CD4-positive, CD25-positive, alpha-beta regulatory T cell (primary cell): Measurements from ENCODE around the gene DDX20. TPM values are rescaled to one million over a fixed set of nuclear protein-coding genes. Genes with fewer than 3 reads are reported as not detected.

ENCODE experiments used
- ATAC-seq, 2 donors: fragments of 150-1000 bp; cut with Tn5 transposase; one replicate each; pipeline ENCODE4 v1.10.0; 2021; ENCODE audit warnings: low read depth in 2 of 2, moderate number of reproducible peaks in 2 of 2, moderate library complexity in 1 of 2
- DNase-seq, 3 donors: peaks; one replicate each; pipeline versions ENCODE4 v3.0.0 to v3.0.0-alpha.2; 2012 to 2022; ENCODE audit warnings: mixed read lengths in 1 of 3
- H3K27ac ChIP-seq: one replicate; pipeline ENCODE4 v1.7.0; 2013; ENCODE audit warnings: mild to moderate bottlenecking, low read length; ENCODE audit not compliant: insufficient read depth, poor library complexity, severe bottlenecking
- H3K27me3 ChIP-seq: one replicate; pipeline ENCODE4 v1.7.0; 2013; ENCODE audit warnings: low read length; ENCODE audit not compliant: control insufficient read depth, insufficient read depth
- H3K36me3 ChIP-seq: one replicate; pipeline ENCODE4 v1.7.0; 2013; ENCODE audit warnings: mild to moderate bottlenecking, low read length, moderate library complexity; ENCODE audit not compliant: control insufficient read depth, insufficient read depth
- H3K4me1 ChIP-seq: 2 replicates; pipeline ENCODE4 v1.7.0; 2013; ENCODE audit warnings: mild to moderate bottlenecking, low read length; ENCODE audit not compliant: insufficient read depth, control insufficient read depth, poor library complexity, severe bottlenecking
- H3K4me3 ChIP-seq: one replicate; pipeline ENCODE4 v1.7.0; 2013; ENCODE audit warnings: low read depth, mild to moderate bottlenecking, low read length, moderate library complexity
- H3K9me3 ChIP-seq, 2 experiments: 1 replicate in 1 of 2; 2 replicates in 1 of 2; pipeline ENCODE4 v1.7.0; 2013; ENCODE audit warnings: low read length in 2 of 2, mild to moderate bottlenecking in 1 of 2, moderate library complexity in 1 of 2; ENCODE audit not compliant: control insufficient read depth in 2 of 2
- H3K27ac Mint-ChIP-seq, 3 donors: one replicate each; pipeline ENCODE4 v1.8.0; 2020 to 2022; ENCODE audit warnings: mild to moderate bottlenecking in 3 of 3, mixed read lengths in 3 of 3, moderate library complexity in 2 of 3
- H3K27me3 Mint-ChIP-seq: one replicate; pipeline ENCODE4 v1.8.0; 2022; ENCODE audit warnings: mild to moderate bottlenecking, mixed read lengths
- H3K36me3 Mint-ChIP-seq: one replicate; pipeline ENCODE4 v1.8.0; 2020; ENCODE audit warnings: mixed read lengths
- H3K4me1 Mint-ChIP-seq, 4 donors: one replicate each; pipeline ENCODE4 v1.8.0; 2020 to 2022; ENCODE audit warnings: mixed read lengths in 4 of 4, mild to moderate bottlenecking in 1 of 4
- H3K4me3 Mint-ChIP-seq, 4 donors: one replicate each; pipeline ENCODE4 v1.8.0; 2020 to 2022; ENCODE audit warnings: mild to moderate bottlenecking in 4 of 4, mixed read lengths in 4 of 4, moderate library complexity in 3 of 4
- H3K9me3 Mint-ChIP-seq, 7 donors: one replicate each; pipeline ENCODE4 v1.8.0; 2020 to 2022; ENCODE audit warnings: mixed read lengths in 7 of 7, mild to moderate bottlenecking in 3 of 7, moderate library complexity in 2 of 7
- polyA plus RNA-seq, 4 donors: library from polyadenylated mRNA; unstranded; fragments of 300-500 nt; fragmentation: Illumina TruSeq; gene quantifications; one replicate each; pipeline ENCODE4 v1.2.3, GENCODE V29; 2021
- total RNA-seq: library from RNA; stranded (reverse); gene quantifications from one replicate; pipeline ENCODE4 v1.2.3, GENCODE V29; 2022

Gene DDX20
- total RNA-seq (16.0 TPM), polyA plus RNA-seq (10 to 100 TPM in 3 of 4 donors, 1 to 10 TPM in 1; 9.6 to 18.8 (median 14.8) TPM)

GRCh38 chr1:111755331-111756123, at the start of gene DDX20:
DDX20 (plus strand) TSS chr1:111755901; CDS start chr1:111755925, 24 bp downstream.
- Mint-ChIP-seq H3K27me3 (peaks cover 4% of the 10 kb centered on the region), H3K27ac (peak within 1 kb of the TSS; percentile 99 to 100 (median 99)), H3K4me3 (peak within 1 kb of the TSS; percentile 88 to 100 (median 99)), H3K36me3 (peaks cover 16% of the 10 kb centered on the region), H3K9me3 (no peaks in the 10 kb centered on the region), H3K4me1 (peaks cover 18 to 58% (median 35%) of the 10 kb centered on the region in 4 donors)
- H3K36me3 ChIP-seq = peaks cover 19% of the 10 kb centered on the region
- H3K9me3 ChIP-seq = no peaks in the 10 kb centered on the region
- DNase-seq (peak; percentile 92 to 96 (median 95)), ATAC-seq (peak; percentile 89 to 92)
- no peaks in the 10 kb centered on the region for H3K27me3 ChIP-seq
- H3K4me3 ChIP-seq = peak within 1 kb of the TSS; percentile 96
- H3K4me1 ChIP-seq = peaks cover 29% of the 10 kb centered on the region
- peak within 1 kb of the TSS; percentile 95 for H3K27ac ChIP-seq

GRCh38 chr1:111706921-111707320, 48.8 kb upstream of the DDX20 start:
- Histone ChIP-seq H3K9me3 (no peaks in the 10 kb centered on the region), H3K27ac (no peak overlapping the region), H3K27me3 (no peaks in the 10 kb centered on the region), H3K4me3 (no peak overlapping the region), H3K36me3 (peaks cover 92% of the 10 kb centered on the region), H3K4me1 (no peaks in the 10 kb centered on the region)
- Mint-ChIP-seq H3K27me3 (no peaks in the 10 kb centered on the region), H3K4me1 (peaks cover 12 to 24% (median 18%) of the 10 kb centered on the region in 4 donors), H3K36me3 (peaks cover 31% of the 10 kb centered on the region), H3K4me3 (no peak overlapping the region), H3K27ac (no peak overlapping the region), H3K9me3 (no peaks in the 10 kb centered on the region)
- DNase-seq (no peak), ATAC-seq (no peak)

DNA sequence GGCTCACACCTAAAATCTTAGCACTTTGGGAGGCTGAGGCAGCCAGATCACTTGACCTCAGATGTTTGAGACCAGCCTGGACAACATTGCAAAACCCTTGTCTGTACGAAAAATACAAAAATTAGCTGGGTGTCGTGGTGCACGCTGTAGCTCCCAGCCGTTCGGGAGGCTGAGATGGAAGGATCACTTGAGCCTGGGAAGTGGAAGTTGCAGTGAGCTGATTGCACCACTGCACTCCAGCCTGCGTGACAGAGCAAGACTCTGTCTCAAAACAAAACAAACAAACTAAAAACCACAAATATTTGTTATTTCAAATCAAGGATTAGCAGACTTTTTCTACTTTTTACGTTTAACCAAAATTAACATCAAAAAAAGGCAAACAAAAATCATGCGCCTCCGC, 47.8 kb upstream of the DDX20 start:
- H3K4me1 Mint-ChIP-seq = peaks cover 12 to 24% (median 18%) of the 10 kb centered on the region in 4 donors
- no peak overlapping the region for H3K4me3 Mint-ChIP-seq
- Histone ChIP-seq H3K27ac (no peak overlapping the region), H3K4me1 (no peaks in the 10 kb centered on the region), H3K27me3 (no peaks in the 10 kb centered on the region), H3K36me3 (peaks cover 91% of the 10 kb centered on the region), H3K9me3 (no peaks in the 10 kb centered on the region), H3K4me3 (no peak overlapping the region)
- peaks cover 27% of the 10 kb centered on the region for H3K36me3 Mint-ChIP-seq
- H3K9me3 Mint-ChIP-seq = no peaks in the 10 kb centered on the region
- peak overlapping the region; percentile 32 to 84 (median 81) for H3K27ac Mint-ChIP-seq
- no peaks in the 10 kb centered on the region for H3K27me3 Mint-ChIP-seq
- DNase-seq (no peak), ATAC-seq (no peak)

DNA sequence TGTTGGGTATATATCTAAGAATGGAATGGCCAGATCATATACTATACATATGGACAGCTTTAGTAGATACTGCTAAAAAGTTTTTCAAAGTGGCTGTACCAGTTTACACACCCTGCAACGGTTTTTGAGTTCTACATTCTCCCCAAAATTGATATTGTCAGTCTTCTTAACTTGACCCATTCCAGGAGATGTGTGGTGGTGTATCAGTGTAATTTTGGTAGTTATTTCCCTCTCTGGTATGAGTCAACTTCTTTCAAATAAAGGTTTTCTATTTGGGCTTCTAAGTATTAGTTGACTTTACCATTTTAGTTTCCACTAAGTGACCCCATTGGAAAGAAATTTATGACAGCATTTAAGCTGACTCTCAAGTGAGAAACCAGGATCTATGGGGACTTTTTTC, 45.7 kb upstream of the DDX20 start:
- H3K27me3 Mint-ChIP-seq = no peaks in the 10 kb centered on the region
- no peaks in the 10 kb centered on the region for H3K9me3 ChIP-seq
- H3K27ac ChIP-seq = no peak overlapping the region
- peak overlapping the region in 2 of 3 donors; percentile 2 to 81 for H3K27ac Mint-ChIP-seq
- H3K4me3 ChIP-seq = no peak overlapping the region
- peaks cover 76% of the 10 kb centered on the region for H3K36me3 ChIP-seq
- no peaks in the 10 kb centered on the region for H3K4me1 ChIP-seq
- H3K4me1 Mint-ChIP-seq = peaks cover 14 to 36% (median 20%) of the 10 kb centered on the region in 4 donors
- no peaks in the 10 kb centered on the region for H3K27me3 ChIP-seq
- peaks cover 17% of the 10 kb centered on the region for H3K36me3 Mint-ChIP-seq
- DNase-seq = no peak
- no peaks in the 10 kb centered on the region for H3K9me3 Mint-ChIP-seq
- H3K4me3 Mint-ChIP-seq = no peak overlapping the region
- no peak for ATAC-seq

DNA sequence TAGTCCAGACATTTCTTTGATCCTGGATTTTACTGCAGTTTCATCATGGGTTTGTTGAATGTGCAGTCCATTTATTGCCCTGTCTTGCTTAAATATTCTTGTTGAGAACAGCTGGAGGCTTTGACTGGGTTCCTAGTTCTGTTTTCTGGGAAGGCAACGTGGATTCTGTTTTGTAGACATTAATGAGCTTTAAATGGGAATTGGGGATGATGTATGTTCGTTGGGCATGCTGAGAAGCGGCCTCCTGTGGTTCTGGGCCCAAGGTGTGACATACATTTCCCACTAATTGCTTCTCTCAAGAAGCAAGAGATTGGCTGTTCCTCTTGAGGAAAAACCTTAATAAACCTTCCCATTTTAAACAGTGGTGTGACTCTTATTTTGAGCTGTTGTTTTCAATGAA, 39.4 kb upstream of the DDX20 start:
- ATAC-seq = no peak

GRCh38 chr1:111717450-111717849, 38.3 kb upstream of the DDX20 start:
- Mint-ChIP-seq H3K9me3 (no peaks in the 10 kb centered on the region), H3K4me3 (peak overlapping the region in 1 of 4 donors; percentile 8), H3K27ac (peak overlapping the region in 2 of 3 donors; percentile 57 to 60), H3K36me3 (peaks cover 6% of the 10 kb centered on the region), H3K4me1 (peaks cover 7 to 26% (median 10%) of the 10 kb centered on the region in 4 donors), H3K27me3 (no peaks in the 10 kb centered on the region)
- peaks cover 20% of the 10 kb centered on the region for H3K36me3 ChIP-seq
- no peaks in the 10 kb centered on the region for H3K27me3 ChIP-seq
- DNase-seq (no peak), ATAC-seq (no peak)
- no peaks in the 10 kb centered on the region for H3K4me1 ChIP-seq
- no peaks in the 10 kb centered on the region for H3K9me3 ChIP-seq
- H3K4me3 ChIP-seq = no peak overlapping the region
- H3K27ac ChIP-seq = no peak overlapping the region

More for the DNA sequence above, 39.4 kb upstream of the DDX20 start:
- Histone ChIP-seq H3K36me3 (peaks cover 29% of the 10 kb centered on the region), H3K27ac (no peak overlapping the region), H3K27me3 (no peaks in the 10 kb centered on the region), H3K9me3 (no peaks in the 10 kb centered on the region), H3K4me3 (no peak overlapping the region), H3K4me1 (no peaks in the 10 kb centered on the region)
- no peak overlapping the region for H3K27ac Mint-ChIP-seq
- H3K36me3 Mint-ChIP-seq = peaks cover 8% of the 10 kb centered on the region
- H3K27me3 Mint-ChIP-seq = no peaks in the 10 kb centered on the region
- peaks cover 7 to 26% (median 10%) of the 10 kb centered on the region in 4 donors for H3K4me1 Mint-ChIP-seq
- no peak overlapping the region for H3K4me3 Mint-ChIP-seq
- no peak for DNase-seq
- no peaks in the 10 kb centered on the region for H3K9me3 Mint-ChIP-seq

DNA sequence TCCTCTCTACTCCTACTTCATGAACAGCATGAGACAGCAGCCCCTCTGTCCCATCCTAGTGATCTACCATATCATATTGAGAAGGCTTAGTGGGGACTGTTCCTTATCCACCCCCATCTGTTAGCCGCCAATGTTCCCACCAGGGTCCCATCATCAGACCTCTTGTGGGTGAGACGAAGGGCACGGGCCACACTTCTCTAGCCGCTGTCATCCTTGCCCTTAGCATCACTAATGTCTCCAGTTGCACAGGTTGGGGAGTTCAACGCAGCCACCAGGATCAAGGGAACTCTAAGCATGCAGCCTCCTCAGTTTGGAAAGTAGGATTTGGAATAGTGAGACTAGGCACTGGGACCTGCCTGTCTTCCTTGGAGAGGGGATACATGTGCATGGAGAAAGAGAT, 36.6 kb upstream of the DDX20 start:
- H3K27me3 ChIP-seq = no peaks in the 10 kb centered on the region
- Mint-ChIP-seq H3K4me1 (peaks cover 20 to 34% (median 25%) of the 10 kb centered on the region in 4 donors), H3K9me3 (no peaks in the 10 kb centered on the region), H3K36me3 (peaks cover 6% of the 10 kb centered on the region), H3K27ac (peak overlapping the region in 2 of 3 donors; percentile 61 to 70), H3K27me3 (no peaks in the 10 kb centered on the region), H3K4me3 (no peak overlapping the region)
- H3K4me1 ChIP-seq = peaks cover 13% of the 10 kb centered on the region
- no peak overlapping the region for H3K4me3 ChIP-seq
- DNase-seq = no peak
- ATAC-seq = no peak
- H3K36me3 ChIP-seq = peaks cover 10% of the 10 kb centered on the region
- no peaks in the 10 kb centered on the region for H3K9me3 ChIP-seq
- no peak overlapping the region for H3K27ac ChIP-seq
